ENCODE data around the gene PIK3R2. TPM values are rescaled to one million over a fixed set of nuclear protein-coding genes. Genes with fewer than 3 reads are reported as not detected.

Gene PIK3R2
- total and polyA plus RNA-seq, 2 of the 4 experiments (the other 2 are of a cell fraction), result 12.2 to 25.1 TPM

DNA sequence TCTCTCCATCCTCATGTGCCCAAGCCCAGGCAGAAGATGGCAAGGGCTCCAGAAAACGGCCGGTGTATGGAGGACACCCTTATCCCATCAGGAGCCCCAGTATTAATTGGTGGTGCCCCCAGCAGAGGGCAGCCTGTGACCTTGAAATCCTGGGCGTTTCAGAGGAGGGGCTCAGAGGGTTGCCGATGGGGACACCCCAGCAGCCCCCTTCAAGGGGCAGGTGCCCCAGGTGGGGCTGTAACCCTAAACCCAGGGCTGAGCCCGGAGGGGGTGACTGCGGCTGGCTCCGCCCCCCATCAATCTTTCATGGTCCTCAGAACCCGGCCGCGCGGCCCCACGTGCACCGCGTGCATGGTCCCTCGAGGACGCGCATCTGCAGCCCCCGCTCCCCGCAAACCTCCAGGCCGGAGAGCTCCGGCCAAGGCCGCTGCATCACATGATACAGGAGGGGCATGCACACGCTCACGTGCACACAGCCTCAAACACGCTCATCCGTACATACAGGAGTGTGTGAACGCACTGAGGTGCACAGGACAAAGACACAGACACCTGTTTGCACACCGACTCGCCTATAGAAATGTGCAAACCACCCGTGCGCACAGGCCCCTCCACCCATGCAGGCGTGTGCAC, 49.9 kb downstream of the PIK3R2 start:
- H2AK9ac ChIP-seq (replicated peaks; ENCODE audit: low read depth, low read length, poor library complexity), result peak overlapping the region; percentile 88
- H3K9me1 ChIP-seq (ENCODE audit: insufficient read depth, low read length), result peaks cover 9% of the 10 kb centered on the region; the same call in 1 of the 2 replicates
- H3K4ac ChIP-seq (ENCODE audit: low read depth, low read length), result peak overlapping the region; percentile 48; the same call in 1 of the 2 replicates
- peak overlapping the region; percentile 62 for H3K9ac ChIP-seq (ENCODE audit: low read depth, low read length)
- H3K4me3 ChIP-seq (ENCODE audit: insufficient read depth, low read depth, low read length), result peak overlapping the region; percentile 75
- BruUV-seq (replicated peaks), result no TSS peak
- H3K14ac ChIP-seq (replicated peaks; ENCODE audit: low read depth, low read length), result no peak overlapping the region
- peak overlapping the region; percentile 90; the same call in 1 of the 2 replicates for H3K23ac ChIP-seq (ENCODE audit: low read depth, low read length)
- no peak overlapping the region for H2BK5ac ChIP-seq (ENCODE audit: low read depth, low read length, poor library complexity, severe bottlenecking)
- DNase-seq, result no peak
- peak overlapping the region; percentile 43; the same call in 1 of the 2 replicates for H2AK5ac ChIP-seq (ENCODE audit: low read depth, low read length)
- H3K18ac ChIP-seq (ENCODE audit: low read depth, low read length), result no peak overlapping the region
- H2AFZ ChIP-seq (replicated peaks; ENCODE audit: low read length, poor library complexity), result peak overlapping the region; percentile 94
- no peak overlapping the region for H4K5ac ChIP-seq (ENCODE audit: low read depth, low read length)
- dilution Hi-C loops (cut with HindIII; ENCODE audit: low sequenced_read_pairs, unreplicated experiment) (no loop called here), in situ Hi-C loops (cut with MboI; ENCODE audit: low sequenced_read_pairs) (no loop called here), intact Hi-C loops (cut with micrococcal nuclease) (loop anchor here (1.0 to 10.0 kb wide), 3 partner anchors 48 to 212 kb away; partner anchors contain the start of genes LSM4 and SSBP4)
- H3K36me3 ChIP-seq (ENCODE audit: control insufficient read depth, insufficient read depth, low read length), result peaks cover 17% of the 10 kb centered on the region
- H3K27me3 ChIP-seq (ENCODE audit: control insufficient read depth, insufficient read depth, low read length), result no peaks in the 10 kb centered on the region
- WGBS, 2 experiments (ENCODE audit: extremely low coverage in 2 of 2, insufficient read length in 1 of 2), result 2% methylated on average over 19 of the region's 32 CpGs; no CpG with 5 or more reads in 1 of the 2 experiments
- no peak overlapping the region for H3K56ac ChIP-seq (ENCODE audit: extremely low read depth, insufficient read depth, low read length)
- H3K27ac ChIP-seq (ENCODE audit: insufficient read depth, low read length), result peak overlapping the region; percentile 1; the same call in 1 of the 2 replicates
- ATAC-seq (ENCODE audit: low read depth), result no peak
- ChIA-PET CTCF (no interaction called here), POLR2A (ENCODE audit: unreplicated experiment) (no interaction called here)
- H4K8ac ChIP-seq (ENCODE audit: low read depth in 2 of 2, low read length in 2 of 2), result peak overlapping the region in 1 of 2 experiments; percentile 19; a peak in 1 of 4 replicates
- no peak overlapping the region for H2BK20ac ChIP-seq (ENCODE audit: low read depth, low read length)
- H2BK120ac ChIP-seq (ENCODE audit: low read depth, low read length), result no peak overlapping the region
- H3K79me1 ChIP-seq (ENCODE audit: low read depth in 1 of 2, low read length in 2 of 2), result peaks cover 4 to 45% of the 10 kb centered on the region in 2 experiments
- peaks cover 14% of the 10 kb centered on the region for H3K4me1 ChIP-seq (ENCODE audit: control insufficient read depth, insufficient read depth, low read length)
- H3K4me2 ChIP-seq (ENCODE audit: low read depth, low read length), result peak overlapping the region; percentile 98
- H2BK15ac ChIP-seq (ENCODE audit: low read depth, low read length), result no peak overlapping the region
- H4K91ac ChIP-seq (ENCODE audit: insufficient read depth, low read depth, low read length), result no peak overlapping the region
- H4K20me1 ChIP-seq (ENCODE audit: insufficient read depth, low read length), result peaks cover 11% of the 10 kb centered on the region; the same call in 1 of the 2 replicates
- no peaks in the 10 kb centered on the region for H3K9me3 ChIP-seq (ENCODE audit: control insufficient read depth, insufficient read depth, low read length)
- TF ChIP-seq FOS (IDR thresholded peaks at IDR 0.05; ENCODE audit: low read depth, low read length) (no peak), CHD1 (IDR thresholded peaks at IDR 0.05; ENCODE audit: low read depth, low read length) (no peak), BHLHE40 (IDR thresholded peaks at IDR 0.05; ENCODE audit: low read depth, low read length) (peak; percentile 83), RFX5 (IDR thresholded peaks at IDR 0.05; ENCODE audit: low read depth, low read length) (no peak), POLR2A (IDR thresholded peaks at IDR 0.05; ENCODE audit: low read depth, low read length) (no peak), NFE2L2 (IDR thresholded peaks at IDR 0.05; ENCODE audit: low read depth, low read length) (no peak), RCOR1 (IDR thresholded peaks at IDR 0.05; ENCODE audit: insufficient replicate concordance, low read length) (no peak), MAFK (IDR thresholded peaks at IDR 0.05; ENCODE audit: low read depth, low read length) (no peak), MAZ (IDR thresholded peaks at IDR 0.05; ENCODE audit: borderline replicate concordance, low read depth, low read length) (no peak), MXI1 (IDR thresholded peaks at IDR 0.05; ENCODE audit: borderline replicate concordance, low read depth, low read length) (peak; percentile 60; the same call in 1 of the 2 replicates), SMC3 (IDR thresholded peaks at IDR 0.05; ENCODE audit: low read depth, low read length) (peak; percentile 44), RAD21 (IDR thresholded peaks at IDR 0.05; ENCODE audit: low read length) (peak; percentile 57)
- TF ChIP-seq, protein P1, sequence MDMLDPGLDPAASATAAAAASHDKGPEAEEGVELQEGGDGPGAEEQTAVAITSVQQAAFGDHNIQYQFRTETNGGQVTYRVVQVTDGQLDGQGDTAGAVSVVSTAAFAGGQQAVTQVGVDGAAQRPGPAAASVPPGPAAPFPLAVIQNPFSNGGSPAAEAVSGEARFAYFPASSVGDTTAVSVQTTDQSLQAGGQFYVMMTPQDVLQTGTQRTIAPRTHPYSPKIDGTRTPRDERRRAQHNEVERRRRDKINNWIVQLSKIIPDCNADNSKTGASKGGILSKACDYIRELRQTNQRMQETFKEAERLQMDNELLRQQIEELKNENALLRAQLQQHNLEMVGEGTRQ (IDR thresholded peaks at IDR 0.05; ENCODE audit: low read depth, low read length), result peak; percentile 85
- TF ChIP-seq, protein P2, sequence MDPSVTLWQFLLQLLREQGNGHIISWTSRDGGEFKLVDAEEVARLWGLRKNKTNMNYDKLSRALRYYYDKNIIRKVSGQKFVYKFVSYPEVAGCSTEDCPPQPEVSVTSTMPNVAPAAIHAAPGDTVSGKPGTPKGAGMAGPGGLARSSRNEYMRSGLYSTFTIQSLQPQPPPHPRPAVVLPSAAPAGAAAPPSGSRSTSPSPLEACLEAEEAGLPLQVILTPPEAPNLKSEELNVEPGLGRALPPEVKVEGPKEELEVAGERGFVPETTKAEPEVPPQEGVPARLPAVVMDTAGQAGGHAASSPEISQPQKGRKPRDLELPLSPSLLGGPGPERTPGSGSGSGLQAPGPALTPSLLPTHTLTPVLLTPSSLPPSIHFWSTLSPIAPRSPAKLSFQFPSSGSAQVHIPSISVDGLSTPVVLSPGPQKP (IDR thresholded peaks at IDR 0.05; ENCODE audit: borderline replicate concordance, low read depth, low read length), result no peak
- TF ChIP-seq, protein P3, sequence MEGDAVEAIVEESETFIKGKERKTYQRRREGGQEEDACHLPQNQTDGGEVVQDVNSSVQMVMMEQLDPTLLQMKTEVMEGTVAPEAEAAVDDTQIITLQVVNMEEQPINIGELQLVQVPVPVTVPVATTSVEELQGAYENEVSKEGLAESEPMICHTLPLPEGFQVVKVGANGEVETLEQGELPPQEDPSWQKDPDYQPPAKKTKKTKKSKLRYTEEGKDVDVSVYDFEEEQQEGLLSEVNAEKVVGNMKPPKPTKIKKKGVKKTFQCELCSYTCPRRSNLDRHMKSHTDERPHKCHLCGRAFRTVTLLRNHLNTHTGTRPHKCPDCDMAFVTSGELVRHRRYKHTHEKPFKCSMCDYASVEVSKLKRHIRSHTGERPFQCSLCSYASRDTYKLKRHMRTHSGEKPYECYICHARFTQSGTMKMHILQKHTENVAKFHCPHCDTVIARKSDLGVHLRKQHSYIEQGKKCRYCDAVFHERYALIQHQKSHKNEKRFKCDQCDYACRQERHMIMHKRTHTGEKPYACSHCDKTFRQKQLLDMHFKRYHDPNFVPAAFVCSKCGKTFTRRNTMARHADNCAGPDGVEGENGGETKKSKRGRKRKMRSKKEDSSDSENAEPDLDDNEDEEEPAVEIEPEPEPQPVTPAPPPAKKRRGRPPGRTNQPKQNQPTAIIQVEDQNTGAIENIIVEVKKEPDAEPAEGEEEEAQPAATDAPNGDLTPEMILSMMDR (conservative IDR thresholded peaks at IDR 0.05; ENCODE audit: low read depth, low read length), result peak; percentile 49
